HG03097 (cell line): ENCODE measurements around the gene CUL9.

Experiments used
- ATAC-seq: cut with Tn5 transposase; IDR thresholded peaks from one replicate; pipeline ENCODE4 v1.9.1; 2021; ENCODE audit not compliant: unreplicated experiment, low FRiP score

CUL9 gene

DNA sequence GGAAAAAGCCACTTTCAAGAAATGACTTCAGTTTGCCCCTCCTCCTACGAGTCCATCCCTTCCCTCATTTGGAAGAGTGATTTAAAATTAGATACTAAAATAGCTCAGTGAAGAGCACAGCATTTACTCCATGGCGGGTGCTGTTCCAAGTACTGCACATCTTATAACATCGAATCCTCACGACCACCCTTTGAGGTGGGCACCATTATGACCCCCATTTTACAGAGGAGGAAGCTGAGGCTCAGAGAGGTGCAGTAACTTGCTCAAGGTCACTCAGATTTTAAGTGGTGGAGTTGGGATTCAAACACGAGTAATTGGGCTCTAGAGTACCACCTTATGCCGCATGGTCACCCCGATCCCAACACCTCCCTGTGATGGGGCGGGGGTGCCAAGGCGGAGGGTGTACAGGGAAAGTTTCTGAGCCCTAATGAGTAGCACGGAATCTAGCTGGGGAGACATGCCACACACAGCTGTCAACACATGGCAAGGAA is 86.8 kb downstream of the CUL9 start:
- ATAC-seq: no peak

DNA sequence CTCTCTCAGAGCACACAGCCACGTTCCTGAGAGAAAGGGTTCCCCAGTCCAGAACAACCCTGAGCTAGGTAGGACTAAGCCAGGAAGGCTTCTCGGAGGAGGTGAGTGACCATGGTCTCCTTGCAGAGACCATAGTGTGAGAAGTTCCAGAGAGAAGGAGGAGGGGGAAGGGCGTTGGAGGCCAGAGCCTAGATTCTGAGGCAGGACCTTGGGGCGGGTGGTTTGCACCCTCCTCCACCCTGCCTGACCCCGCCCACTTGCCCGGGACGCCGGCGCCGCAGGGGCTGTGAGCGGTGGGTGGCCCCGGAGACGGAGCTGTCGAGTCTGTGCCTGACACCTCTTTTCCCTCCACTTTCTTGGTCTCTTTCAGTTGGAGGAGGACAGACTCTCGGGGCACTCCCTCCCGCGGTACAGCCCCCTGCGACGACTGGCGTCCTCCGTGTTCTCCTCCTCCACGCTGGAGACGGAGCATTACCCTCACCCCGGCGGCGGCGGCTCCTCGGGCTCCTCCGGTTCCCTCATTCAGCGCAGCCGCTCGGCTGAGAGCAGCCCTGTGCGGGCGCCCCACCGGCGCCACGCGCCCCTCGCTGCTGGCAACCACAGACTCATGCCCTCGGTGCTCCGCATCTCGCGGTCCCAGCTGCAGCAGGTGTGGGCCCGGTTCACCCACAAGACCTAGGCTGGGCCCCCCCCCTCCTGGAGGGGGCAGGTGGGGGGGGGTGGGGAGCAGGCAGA is 87.4 kb downstream of the CUL9 start:
- ATAC-seq: no peak

DNA sequence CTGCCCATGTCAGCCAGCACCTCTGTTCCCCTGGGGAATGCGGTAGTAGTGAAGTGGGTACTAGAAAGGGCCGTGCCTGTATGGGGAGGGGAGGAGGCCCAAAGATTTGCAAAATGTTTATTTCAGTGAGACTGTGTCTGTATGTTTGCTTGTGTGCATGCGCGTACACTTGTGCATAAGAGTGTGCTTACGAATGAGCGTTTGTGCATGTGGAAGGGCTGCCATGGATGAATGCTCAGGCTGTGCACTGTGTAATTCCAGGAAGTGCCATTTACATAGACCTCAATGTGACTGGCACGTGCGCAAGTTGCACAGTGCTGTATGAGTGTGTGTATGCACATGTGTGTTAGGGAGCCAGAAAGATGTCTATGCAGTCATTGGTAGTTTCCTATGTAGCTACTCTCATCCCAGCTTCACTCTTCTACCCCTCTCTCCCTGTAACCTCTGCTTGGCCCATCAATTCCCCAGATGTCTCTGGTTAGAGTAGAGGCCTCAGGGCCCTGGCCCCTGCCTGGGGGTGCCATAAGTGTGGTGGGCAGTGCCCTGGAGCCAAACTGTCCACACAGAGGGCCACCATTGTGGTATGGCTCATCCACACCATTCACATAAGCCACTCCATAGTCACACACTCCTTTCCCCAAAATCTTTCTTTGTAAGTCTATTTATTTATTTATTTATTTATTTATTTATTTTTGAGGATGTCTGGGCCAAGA is 89.3 kb downstream of the CUL9 start:
- no peak for ATAC-seq

GRCh38 chr6:43271944-43272343 is 89.9 kb downstream of the CUL9 start:
- ATAC-seq: no peak

DNA sequence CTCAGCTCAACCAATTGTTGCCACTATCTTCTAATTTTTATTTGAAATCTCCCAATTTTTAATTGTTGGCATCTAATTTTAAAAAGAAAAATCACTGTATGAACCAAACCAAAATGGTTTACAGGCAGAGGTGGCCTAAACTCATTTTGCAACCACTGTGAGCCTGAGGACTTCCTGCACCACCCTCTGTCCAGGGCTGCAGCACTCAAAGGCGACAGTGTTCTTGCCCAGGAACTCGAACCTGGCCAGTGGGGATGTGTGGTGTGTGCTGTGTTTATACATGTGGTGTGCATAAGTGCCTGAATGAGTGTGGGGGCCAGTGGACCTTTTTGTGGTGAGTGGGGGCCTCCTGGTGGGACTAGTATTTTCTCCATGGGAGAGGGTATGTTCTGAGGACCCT is 91.7 kb downstream of the CUL9 start:
- ATAC-seq: no peak
